Activated CD8-positive, alpha-beta memory T cell treated with anti-CD3 and anti-CD28 coated beads for 4 hours (primary cell): ENCODE data around the gene FITM1.

Experiments used
- DNase-seq, 2 donors: peaks; one replicate each; pipeline ENCODE4 v3.0.0-alpha.2; 2020; ENCODE audit warnings: low read depth in 2 of 2

Gene FITM1

DNA sequence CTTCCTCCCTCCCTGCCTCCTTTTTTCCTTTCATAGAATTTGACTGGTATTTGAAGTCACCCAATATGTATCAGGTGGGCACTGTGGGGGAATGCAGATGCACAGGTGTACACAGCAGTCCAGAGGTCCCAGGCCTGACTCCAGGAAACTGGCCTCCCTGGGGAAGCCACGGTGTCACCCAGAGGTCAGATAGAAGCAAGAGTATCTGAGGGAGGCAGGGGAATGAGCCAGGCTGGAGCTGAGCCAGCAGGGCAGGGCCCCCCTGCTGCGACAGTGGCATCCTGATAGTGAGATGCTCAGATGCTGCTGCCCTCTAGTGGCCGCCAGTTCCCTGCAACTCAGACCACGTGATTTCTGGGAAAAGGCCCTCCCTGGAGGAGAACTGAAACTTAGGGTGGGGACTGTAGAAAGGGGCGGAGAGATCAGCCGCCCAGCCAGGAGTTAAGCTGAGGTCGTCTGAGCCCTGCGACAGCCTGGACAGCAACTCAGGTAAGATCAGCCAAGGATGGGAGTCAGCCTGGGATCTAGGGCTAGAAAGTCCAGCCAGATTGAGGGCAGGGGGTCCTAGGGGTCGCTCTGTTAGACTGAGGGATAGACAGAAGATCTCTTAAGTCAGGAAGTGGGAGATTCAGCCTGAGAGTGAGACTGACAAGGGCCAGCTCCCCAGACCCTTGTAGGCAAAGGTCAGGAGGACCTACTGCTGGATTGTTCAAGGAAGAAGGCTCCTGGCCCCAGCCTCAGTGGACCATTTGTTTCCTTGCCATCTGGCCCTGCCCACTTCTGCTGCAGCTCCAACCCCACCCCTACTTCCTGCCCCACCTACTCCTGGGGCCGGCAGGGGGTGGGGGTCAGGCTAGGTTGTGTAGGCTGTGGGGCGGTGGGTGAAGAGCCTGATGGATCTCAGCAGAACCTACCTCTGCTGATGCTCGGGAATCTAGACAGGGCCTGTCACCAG, 30.7 kb downstream of the FITM1 start, which contains the start of gene IRF9:
Gene IRF9 (plus strand): TSS at position 416 of the 955 bp plus-strand sequence. CDS start 880 bp downstream, outside the sequence.
- peak; percentile 94 to 96 for DNase-seq

DNA sequence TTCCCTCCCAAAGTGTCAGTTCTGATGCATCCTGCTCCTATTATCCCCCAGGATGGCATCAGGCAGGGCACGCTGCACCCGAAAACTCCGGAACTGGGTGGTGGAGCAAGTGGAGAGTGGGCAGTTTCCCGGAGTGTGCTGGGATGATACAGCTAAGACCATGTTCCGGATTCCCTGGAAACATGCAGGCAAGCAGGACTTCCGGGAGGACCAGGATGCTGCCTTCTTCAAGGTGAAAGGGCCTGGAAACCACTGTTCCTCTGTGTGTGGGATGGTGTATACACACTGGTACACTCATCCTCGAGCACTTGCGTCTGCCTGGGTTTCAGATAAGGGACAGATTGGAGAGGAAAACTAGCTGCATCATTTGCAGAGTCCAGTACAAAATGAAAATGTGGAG, 31.6 kb downstream of the FITM1 start:
- no peak for DNase-seq

DNA sequence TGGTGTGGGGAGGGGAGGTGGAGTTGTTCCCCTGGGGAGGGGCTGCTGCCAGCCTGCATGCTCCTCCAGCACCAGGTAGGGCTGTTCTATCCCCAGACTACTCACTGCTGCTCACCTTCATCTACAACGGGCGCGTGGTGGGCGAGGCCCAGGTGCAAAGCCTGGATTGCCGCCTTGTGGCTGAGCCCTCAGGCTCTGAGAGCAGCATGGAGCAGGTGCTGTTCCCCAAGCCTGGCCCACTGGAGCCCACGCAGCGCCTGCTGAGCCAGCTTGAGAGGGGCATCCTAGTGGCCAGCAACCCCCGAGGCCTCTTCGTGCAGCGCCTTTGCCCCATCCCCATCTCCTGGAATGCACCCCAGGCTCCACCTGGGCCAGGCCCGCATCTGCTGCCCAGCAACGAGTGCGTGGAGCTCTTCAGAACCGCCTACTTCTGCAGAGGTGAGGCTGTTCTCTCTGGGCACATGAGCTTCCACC, 34.1 kb downstream of the FITM1 start:
- no peak for DNase-seq

DNA sequence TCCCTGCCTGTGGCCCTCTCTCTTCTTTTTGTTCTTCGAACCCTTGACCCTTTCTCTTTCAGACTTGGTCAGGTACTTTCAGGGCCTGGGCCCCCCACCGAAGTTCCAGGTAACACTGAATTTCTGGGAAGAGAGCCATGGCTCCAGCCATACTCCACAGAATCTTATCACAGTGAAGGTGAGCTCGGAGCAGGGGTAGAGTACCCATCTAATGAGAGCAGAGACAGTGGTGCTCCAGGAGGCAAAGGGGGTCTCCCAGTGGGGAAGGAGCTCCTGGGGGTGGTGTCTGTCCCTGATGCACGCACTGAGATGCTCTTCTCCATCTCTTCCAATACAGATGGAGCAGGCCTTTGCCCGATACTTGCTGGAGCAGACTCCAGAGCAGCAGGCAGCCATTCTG, 35.3 kb downstream of the FITM1 start:
- DNase-seq, result no peak

DNA sequence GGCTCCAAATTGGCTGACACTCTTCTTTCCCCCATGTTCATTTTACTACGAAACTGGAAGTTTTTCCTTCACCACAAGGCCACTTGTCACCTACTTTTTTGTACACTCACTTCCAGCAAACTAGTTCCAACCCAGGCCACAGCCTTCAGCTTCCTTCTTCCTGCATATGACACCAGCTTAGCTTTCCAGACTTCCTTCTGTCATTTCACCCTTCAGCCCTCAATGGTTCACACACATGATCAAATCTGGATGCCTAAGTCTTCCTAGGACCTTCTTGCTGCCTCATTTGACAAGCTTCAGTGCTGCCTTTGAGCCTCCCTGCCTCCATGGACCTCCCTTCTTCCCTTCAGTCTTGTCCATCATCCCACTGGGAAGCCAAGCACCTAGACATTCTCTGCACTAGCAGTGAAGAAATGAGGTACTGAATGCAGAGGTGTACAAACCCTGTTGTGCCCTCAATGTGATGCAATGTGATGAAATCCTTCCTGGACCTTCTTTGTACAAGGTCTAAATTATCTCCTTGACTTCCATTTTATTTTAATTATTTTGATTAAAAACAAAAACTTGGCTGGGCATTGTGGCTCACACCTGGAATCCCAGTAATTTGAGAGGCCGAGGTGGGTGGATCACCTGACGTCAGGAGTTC, 37.1 kb downstream of the FITM1 start:
- no peak for DNase-seq

DNA sequence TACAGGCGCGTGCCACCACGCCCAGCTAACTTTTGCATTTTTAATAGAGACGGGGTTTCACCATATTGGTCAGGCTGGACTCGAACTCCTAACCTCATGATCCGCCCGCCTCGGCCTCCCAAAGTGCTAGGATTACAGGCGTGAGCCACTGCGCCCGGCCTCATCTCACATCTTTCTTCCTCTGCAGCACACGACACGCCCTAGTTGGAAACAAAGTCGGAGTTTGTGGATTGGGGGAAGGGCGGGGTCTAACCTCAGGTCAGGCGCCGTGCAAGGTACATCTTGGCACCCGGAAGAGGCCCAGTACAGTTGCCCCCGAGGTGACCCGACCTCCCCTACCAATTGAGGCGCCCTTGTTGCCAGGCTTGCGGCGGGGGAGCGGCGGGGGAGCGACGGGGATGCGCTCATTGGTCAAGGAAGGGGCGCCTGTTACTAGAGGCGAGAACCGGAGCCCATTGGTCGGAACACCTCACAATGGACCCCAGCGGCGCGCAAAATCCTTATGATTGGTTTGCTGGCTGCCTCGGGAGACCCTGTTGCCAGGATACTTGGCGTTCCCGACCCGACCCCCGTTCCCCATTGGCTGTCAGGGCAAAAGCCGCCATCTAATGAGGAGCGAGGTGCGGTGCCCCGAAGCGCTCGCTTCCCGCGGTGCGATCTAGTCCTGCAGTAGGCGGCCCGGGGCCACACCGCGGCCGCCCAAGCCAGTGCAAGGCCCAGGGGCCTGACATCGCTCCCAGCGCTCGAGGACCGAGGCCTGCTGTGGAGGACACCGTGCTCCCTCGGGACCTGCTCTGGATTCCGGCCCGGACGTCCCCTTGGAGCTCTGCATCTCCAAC, 41.2 kb downstream of the FITM1 start, which contains the start of gene REC8:
Gene REC8 (plus strand): TSS at position 659 of the 839 bp plus-strand sequence. CDS start 473 bp downstream, outside the sequence.
- peak; percentile 42 to 44 for DNase-seq

DNA sequence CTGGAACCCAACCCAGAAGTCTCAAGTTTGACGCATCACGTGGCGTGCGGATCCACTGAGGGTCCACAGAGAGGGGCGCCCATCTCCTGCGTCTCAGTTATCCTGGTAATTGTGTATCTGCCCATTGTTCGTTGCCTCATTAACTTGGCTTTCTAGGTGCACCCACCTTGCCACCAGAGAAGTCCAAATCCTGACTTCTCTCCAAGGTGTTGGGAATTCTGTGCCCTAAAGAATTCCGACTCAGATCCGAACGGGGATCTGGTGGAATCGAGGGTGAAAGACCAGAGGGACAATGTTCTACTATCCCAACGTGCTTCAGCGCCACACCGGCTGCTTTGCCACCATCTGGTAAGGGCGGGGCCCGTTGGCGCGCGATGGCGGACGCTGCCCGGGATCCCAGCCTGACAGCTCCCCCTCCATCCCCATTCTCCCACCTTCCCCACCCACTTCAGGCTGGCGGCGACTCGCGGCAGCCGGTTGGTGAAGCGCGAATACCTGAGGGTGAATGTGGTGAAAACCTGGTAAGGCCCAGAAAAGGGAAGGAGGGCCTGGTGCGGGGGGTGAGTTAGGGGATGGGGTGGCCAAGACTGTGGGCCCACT, 41.9 kb downstream of the FITM1 start:
- DNase-seq, result no peak

DNA sequence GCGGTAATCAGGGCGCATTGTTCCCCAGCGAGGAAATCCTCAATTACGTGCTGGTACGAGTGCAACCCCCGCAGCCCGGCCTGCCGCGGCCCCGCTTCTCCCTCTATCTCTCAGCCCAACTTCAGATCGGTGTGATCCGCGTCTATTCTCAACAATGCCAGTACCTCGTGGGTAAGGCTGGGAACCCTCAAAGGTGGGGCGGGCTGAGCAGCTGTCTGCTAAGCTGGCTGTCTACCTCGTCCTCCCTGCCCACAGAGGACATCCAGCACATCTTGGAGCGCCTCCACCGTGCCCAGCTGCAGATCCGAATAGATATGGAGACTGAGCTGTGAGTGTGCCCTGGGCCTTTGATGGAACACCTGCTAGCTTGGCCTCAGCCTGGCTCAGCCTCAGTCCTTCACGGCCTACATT, 42.4 kb downstream of the FITM1 start:
- no peak for DNase-seq

DNA sequence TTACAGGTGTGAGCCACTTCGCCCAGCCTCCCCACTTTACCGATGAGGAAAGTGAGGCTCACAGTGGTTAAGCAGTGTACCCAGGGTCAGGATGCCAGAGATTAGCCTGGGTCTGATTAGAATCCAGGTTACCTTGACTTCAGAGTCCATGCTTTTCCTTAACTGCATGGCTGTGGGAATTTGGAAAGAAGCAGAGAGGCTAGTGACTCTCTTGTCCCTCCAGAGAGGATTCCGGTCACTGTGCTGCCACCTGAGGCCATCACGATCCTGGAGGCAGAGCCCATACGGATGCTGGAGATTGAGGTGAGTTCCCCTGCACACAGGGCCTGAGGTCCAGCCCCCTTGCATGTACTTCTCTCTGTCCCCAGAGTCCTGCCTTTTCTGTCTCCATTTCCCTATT, 46.1 kb downstream of the FITM1 start:
- DNase-seq, result no peak

DNA sequence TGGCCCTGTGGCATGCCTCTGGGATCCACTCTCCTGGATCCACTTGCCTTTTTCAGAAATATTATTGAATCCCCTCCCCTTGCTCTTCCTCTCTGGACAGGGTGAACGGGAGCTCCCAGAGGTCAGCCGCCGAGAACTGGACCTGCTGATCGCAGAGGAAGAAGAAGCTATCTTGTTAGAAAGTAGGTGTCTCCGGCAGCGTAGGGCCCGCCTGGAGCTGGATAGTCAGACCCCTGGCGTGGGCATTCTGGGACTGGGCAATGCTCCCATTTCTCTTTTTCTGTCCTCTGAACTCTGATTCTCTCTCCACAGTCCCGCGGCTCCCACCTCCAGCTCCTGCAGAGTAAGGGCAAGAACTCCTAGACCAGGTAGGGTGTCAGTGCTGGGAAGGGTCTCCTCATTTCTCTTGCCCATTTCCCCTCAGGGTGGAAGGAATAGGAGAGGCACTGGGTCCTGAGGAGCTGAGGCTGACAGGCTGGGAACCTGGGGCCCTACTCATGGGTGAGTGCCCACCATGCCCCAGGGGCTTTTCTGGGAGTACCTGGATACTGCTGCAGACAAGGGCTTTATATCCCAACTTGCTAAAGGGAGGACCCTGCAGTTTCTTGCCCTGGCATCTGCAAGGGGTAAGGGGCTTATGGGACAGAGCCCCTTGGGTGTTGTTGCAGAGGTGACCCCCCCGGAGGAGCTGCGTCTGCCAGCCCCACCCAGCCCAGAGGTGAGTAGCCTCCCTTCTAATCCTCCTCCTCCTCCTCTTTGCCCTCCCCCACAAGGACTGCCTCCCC, 46.8 kb downstream of the FITM1 start:
- no peak for DNase-seq

DNA sequence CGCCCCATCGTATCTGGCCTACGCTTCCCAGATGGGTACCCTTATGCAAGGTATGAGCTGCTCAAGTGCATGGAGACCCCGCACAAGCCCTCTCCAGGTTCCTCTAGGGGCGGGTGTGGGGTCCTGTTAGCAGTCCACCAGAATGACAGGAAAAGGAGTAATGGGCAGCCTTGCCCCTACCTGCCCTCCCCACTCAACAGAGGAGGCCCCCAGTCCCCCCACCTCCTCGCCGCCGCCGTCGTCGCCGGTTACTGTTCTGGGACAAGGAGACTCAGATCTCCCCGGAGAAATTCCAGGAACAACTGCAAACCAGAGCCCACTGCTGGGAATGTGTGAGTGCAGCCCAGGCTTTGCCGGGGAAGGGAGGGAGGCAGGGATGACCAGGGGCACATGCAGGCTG, 47.4 kb downstream of the FITM1 start:
- no peak for DNase-seq

DNA sequence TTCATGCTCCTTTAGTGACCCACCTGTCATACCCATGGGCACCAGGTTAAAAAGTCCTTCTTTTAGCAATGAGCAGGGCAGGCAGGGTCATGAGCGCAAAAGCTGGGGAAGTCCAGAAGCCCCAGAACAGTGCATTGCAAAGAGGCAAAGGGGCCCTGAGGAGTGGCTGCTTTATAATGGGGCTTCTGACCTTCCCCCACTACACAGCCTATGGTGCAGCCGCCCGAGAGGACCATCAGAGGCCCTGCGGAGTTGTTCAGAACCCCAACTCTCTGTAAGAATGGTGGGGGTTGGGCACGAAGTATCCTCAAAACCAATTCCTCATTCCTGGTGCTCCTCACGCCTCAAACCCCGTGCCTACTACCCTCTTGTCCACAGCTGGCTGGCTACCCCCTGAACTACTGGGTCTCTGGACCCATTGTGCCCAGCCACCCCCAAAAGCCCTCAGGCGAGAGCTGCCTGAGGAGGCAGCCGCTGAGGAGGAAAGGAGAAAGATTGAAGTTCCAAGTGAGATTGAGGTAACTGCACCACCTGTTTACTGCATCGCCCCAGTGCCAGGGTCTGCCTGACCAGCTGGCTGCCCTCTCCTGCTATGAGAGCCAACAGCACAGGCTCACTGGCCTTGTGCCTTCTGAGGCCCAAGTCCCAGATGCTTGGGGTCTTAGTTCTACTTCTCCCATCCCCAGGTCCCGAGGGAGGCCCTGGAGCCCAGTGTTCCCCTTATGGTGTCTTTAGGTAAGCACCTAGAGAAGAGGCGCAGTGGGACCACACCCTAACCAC, 48.1 kb downstream of the FITM1 start:
- no peak for DNase-seq

DNA sequence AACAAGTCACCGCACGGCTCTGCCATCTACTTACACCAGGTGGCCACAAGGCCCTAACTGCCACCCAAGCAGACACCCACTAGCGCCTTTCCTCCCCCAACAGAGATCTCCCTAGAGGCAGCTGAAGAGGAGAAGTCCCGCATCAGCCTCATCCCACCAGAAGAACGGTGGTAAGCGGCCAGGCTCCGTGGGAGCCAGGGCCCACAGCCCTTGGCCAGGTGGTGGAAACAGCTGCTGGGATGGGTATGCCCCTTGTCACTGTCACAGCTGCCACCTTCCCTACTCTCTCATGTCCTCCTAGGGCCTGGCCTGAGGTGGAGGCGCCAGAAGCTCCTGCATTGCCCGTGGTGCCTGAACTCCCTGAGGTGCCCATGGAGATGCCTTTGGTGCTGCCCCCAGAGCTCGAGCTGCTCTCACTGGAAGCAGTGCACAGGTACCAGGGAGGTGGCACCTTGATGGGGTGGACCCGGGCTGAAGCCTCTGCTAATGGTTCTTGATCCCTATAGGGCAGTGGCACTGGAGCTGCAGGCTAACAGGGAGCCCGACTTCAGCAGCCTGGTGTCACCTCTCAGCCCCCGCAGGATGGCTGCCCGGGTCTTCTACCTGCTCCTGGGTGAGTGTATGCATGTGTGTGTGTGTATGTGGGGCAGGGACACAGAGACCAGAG, 49.0 kb downstream of the FITM1 start:
- DNase-seq, result no peak

DNA sequence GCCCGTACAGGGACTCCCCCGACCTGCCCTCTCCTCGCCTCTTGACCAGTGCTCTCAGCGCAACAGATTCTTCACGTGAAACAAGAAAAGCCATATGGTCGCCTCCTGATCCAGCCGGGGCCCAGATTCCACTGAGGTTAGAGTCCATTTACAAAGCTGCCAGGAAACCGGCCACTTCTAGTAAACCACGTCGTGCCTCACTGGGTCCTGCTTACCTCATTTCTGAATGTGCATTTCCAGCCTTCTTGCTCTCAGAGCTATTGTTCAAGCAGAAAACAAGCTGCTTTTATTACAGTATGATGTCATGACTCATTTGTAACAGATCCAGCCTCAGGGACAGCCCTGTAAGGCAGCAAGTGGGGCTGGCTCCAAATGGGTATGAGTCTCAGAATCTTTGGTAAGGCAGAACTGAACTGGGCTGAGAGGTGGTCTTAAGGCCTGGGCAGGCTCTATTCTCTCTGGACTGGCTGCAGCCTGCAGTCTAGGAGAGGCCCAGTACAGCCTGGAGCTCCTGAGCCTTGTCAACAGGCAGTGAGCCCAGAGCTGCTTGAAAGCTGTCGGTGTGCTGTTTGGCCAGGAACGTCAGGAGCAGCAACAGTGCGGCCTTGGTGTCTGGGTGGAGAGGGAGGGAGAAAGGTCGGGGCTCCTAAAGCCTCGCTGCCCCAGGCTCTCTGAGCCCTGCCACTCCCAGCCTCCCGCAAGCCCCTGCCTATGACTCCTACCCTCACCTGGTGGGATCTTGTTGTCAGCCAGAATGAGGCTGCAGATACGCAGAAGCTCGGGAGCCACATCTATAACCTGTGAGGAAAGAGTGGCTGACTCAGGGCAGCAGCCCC, 49.7 kb downstream of the FITM1 start:
- DNase-seq, result no peak

DNA sequence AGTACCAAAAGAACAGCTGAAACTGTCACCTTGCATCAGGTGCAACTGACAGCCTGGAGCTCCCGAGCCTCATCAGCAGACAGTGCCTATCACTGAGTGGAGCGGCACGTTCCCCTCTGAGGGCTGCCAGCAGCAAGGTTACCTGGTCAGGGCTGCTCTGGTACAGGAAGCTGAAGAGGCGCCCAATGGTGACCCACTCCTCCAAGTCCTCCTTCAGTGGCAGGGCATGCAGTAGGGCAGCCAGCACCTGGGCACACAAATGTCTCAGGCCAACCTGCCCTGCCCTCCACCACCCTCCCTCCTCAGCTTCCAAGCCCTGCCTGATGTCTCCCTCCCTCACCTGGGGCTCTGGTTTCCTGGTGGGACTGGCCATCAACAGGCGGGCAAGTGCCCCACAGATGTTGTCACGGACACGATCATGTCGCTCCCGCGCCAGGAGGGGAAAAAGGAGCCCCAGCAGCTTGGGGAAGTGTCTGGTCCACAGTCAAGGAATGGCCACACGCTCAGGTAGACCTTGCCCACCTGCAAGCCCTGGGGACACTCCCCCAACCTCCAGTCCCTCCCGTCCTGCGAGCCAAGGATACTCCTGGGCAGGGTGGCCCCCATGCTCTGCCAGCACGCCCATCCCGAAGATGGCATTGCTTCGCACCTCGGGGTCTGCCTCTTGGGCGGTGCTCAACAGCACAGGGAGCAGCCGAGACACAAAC, 51.1 kb downstream of the FITM1 start:
- DNase-seq, result no peak
